ENCODE measurements around the gene CTSW.
A peak's percentile ranks its signal among the peaks of the same experiment; 100 is the strongest.
"Not testable (repeated sequence)": the region's sequence is repeated elsewhere in the genome, so short reads cannot be mapped to it uniquely, and the experiment has no call there.

Gene CTSW, protein sequence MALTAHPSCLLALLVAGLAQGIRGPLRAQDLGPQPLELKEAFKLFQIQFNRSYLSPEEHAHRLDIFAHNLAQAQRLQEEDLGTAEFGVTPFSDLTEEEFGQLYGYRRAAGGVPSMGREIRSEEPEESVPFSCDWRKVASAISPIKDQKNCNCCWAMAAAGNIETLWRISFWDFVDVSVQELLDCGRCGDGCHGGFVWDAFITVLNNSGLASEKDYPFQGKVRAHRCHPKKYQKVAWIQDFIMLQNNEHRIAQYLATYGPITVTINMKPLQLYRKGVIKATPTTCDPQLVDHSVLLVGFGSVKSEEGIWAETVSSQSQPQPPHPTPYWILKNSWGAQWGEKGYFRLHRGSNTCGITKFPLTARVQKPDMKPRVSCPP

DNA sequence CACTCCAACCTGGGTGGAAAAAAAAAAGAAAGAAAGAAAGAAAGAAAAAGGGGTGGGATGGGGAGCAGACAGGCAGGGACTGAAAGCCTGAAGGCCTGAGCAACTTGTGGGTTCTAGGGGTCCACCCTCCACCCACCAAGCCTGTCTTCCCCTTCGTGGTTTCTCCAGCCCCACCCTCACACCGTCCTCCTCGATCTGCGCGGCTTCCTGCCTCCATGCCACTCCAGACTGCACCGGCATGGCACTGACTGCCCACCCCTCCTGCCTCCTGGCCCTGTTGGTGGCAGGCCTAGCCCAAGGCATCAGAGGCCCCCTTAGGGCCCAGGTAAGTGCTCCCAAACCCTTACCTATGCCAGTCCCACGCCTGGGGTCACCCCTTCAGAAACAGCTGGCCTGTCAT is at the start of gene CTSW:
Gene CTSW (plus strand): TSS at position 221 of the 400 bp plus-strand sequence. CDS start 18 bp downstream, at position 239.
- no peak for DNase-seq

DNA sequence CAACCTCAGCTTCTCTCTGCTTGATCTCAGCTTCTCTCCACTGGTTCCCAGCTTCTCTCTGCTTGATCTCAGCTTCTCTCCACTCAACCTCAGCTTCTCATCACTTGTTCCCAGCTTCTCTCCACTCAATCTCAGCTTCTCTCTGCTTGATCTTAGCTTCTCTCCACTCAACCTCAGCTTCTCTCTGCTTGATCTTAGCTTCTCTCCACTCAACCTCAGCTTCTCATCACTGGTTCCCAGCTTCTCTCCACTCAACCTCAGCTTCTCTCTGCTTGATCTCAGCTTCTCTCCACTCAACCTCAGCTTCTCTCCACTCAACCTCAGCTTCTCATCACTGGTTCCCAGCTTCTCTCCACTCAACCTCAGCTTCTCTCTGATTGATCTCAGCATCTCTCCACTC is 47.4 kb upstream of the CTSW start:
- DNase-seq: not testable (repeated sequence)

DNA sequence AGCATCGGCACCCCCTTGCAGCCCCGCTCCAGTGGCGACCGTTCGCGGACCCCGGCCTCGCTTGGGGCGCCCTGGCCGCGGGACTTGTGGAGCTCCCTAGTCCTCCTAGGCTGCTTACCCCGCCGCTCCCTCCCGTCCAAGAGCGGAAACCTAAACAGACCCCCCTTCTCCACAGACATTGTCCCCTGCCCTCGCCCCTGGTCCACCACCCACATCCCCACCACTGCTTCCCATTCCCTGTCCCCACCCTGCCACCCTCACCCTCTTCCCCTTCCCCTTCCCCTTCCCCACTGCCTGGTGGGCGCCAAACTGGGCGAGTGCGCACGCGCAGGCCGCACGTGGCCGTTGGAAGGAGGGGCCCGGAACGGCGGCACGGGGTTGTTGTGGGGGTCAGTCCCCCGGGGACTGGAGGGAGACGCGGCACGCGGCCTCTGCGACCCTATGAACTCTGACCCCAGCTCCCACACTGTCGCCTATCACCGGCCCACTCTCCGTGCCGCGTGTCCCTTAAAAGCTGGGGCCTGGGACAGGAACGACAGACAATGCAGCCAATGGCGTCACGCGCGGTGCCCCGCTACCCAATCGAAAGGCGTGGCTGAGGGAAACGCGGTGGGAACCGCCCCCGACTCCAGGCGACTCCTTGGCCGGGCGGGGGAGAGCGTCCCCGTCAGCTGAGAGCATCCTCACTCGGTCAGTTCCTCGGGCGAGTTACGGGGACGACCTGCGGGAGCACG is 46.2 kb upstream of the CTSW start, which contains the start of gene SNX32:
Gene SNX32 (plus strand): TSS at position 667 of the 734 bp plus-strand sequence. CDS start 103 bp downstream, outside the sequence.
- peak; percentile 72 for DNase-seq

DNA sequence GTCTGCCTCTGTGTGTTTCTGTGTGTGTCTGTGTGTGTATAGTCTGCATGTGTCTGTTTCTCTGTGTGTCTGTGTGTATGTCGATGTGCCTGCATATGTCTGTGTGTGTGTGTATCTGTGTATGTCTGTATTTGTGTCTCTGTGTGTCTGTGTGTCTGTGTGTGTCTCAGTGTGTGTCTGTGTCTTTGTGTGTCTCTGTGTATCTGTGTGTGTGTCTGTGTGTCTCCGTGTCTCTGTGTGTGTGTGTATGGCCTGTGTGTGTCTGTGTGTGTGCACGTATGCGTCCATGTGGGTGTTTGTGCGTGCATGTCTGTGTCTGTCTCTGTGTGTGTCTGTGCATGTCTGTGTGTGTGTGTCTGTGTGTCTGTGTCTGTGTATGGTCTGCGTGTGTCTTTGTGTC is 45.4 kb upstream of the CTSW start:
- no peak for DNase-seq

DNA sequence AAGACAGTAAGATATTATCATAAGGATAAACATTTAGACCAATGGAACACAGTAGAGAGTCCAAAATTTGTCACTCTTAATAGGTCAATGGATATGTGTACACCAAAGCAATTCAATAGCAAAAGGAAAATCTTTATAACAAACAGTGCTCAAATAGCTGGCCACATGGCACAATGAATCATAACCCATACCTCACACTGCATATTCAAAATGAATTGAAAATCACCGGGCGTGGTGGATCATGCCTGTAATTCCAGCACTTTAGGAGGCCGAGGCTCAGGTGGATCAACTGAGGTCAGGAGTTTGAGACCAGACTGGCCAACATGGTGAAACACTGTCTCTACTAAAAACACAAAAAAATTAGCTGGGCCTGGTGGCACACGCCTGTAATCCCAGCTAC is 37.5 kb upstream of the CTSW start:
- no peak for DNase-seq

DNA sequence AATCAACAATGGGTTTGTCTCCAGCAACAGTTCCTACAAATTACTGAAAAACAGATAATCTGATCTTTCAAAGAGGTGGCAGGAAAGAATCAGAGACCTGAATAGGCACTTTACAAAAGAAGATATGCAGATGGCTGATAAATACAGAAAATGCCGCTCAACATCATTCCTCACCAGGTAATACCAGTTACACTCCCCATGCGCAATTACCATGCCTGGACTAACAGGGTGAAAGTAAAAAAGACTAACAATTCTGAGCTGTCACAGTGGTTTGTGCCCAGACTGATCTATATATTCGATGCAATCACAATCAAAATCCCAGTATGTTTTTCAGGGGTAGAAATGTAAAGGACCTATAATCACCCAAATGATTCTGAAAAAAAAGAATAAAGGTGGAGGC is 35.8 kb upstream of the CTSW start:
- no peak for DNase-seq

DNA sequence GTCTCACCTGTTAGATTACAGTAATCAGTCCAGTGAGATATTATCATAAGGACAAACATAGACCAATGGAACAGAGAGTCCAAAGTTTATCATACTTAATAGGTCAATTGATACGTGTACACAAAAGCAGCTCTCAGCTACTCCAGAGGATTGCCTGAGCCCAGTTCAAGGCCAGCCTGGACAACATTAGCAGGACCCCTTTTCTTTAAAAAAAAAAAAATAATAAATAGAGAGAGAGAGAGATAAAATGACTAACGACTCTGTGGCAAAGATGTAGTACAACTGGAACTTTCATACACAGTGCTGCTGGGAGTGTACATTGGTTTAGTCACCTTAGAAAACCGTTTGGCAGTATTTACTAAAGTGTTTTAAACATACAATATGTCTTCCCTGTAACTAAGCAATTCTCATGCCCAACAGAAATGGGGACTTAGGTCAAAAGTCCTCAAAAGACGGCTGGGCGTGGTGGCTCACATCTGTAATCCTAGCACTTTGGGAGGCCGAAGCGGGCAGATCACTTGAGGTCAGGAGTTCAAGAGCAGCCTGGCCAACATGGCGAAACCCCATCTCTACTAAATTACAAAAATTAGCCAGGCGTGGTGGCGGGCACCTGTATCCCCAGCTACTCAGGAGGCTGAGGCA is 35.3 kb upstream of the CTSW start:
- DNase-seq: no peak

DNA sequence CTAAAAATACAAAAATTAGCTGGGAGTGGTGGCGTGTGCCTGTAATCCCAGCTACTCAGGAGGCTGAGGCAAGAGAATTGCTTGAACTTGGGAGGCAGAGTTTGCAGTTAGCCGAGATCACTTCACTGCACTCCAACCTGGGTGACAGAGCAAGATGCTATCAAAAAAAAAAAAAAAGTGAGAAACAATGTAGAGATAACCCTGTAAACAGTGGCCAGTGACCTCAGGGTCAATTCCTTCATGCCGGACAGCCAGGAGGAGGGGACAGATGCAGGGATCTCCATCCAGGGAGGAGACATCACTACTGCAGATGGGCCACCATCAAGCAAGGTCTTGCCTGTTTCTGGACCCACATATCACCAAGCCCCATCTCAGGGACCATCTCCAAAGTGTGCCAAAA is 31.9 kb upstream of the CTSW start:
- no peak for DNase-seq

DNA sequence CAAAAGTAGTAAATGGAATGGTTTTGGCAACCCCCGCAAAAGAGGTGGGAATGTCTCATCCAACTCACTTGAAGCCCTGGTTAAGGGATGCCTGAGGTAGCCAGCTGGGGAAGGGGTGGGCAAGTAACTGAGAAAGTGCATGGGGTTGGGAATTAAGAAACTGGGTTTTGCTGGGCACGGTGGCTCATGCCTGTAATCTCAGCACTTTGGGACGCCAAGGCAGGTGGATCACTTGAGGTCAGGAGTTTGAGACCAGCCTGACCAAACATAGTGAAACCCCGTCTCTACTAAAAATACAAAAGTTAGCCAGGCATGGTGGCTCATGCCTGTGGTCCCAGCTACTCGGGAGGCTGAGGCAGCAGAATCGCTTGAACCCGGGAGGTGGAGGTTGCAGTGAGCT is 30.9 kb upstream of the CTSW start:
- not testable (repeated sequence) for DNase-seq

DNA sequence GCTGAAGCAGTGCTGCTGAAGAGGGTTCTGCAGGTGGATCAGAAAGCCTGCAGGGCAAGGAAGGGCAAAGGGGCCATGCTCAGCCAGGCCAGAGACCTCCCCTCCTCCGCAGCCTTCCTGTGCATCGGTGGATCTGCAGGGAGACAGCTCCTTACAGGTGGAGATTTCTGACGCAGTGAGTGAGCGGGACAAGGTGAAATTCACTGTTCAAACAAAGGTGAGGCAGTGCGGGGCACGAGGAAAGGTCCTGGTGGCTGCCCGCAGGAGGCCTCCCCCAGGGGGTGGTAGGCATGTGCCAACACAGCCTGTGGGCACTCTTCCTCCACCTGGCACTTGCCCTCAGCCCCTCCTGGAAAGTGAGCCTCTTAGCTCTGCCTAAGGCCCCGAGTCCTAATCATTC is 30.3 kb upstream of the CTSW start:
- no peak for DNase-seq

DNA sequence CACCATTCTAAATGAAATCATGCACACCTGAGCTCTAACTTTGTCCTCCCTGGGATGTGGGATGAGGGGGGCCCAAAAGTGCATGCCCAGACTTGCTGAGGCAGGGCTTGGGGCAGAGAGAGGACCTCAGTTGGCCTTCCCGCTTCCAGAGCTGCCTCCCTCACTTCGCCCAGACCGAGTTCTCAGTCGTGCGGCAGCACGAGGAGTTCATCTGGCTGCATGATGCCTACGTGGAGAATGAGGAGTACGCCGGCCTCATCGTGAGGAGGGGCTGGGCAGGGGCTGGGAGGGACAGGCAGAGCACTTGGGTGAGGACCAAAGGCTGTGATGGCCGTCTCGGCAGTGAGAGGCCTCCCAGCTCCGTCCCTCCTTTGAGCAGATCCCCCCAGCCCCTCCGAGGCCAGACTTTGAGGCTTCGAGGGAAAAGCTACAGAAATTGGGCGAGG is 29.8 kb upstream of the CTSW start:
- DNase-seq: no peak

DNA sequence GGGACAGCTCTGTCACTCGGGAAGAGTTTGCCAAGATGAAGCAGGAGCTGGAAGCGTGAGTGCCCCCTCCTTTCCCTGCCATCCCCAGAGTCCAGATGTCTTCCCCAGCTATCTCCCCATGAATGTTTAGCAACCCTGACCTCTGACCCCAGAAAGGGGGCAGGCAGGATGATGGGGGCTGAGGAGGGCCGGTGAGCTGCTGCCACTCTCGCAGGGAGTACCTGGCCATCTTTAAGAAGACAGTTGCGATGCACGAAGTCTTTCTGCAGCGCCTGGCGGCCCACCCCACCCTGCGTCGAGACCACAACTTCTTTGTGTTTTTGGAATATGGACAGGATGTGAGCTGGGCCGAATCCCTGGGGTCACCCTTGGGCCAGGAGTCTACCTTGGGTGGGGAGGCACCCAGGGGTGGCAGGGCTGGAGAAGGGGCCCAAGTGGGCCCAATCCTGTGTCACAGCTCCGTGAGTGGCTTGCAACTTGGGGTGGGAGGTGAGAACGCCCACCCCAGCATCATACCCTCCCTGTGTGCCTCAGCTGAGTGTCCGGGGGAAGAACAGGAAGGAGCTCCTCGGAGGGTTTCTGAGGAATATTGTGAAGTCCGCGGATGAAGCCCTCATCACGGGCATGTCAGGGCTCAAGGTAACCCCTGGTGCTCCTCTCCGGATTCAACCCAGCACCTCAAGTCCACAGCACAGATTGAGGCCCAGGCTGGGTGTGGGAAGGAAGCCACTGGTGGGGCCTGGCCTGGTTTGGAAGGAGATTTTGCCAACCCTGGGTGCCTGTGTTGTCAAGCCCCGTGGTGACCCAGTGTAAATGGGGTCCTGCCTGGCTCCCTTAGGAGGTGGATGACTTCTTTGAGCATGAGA is 29.2 kb upstream of the CTSW start:
- DNase-seq: no peak

DNA sequence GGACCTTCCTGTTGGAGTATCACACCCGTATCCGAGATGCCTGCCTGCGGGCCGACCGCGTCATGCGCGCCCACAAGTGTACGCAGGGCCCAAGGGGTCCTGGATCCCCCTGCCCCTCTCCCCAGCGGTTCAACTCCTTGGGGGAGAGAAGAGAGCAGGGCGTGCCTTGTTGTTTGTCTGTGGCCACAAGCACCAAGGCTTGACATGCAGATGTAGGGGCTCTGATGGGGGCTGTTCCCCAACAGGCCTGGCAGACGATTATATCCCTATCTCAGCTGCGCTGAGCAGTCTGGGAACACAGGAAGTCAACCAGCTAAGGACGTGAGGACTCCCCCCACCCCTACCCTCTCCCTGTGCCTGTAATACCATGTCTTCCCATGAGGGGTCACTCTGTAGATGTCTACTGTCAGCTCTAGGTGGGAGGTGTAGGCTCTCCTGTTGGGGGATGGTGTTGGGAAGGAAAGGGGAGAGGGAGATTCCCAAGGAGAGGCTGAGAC is 28.5 kb upstream of the CTSW start:
- no peak for DNase-seq

DNA sequence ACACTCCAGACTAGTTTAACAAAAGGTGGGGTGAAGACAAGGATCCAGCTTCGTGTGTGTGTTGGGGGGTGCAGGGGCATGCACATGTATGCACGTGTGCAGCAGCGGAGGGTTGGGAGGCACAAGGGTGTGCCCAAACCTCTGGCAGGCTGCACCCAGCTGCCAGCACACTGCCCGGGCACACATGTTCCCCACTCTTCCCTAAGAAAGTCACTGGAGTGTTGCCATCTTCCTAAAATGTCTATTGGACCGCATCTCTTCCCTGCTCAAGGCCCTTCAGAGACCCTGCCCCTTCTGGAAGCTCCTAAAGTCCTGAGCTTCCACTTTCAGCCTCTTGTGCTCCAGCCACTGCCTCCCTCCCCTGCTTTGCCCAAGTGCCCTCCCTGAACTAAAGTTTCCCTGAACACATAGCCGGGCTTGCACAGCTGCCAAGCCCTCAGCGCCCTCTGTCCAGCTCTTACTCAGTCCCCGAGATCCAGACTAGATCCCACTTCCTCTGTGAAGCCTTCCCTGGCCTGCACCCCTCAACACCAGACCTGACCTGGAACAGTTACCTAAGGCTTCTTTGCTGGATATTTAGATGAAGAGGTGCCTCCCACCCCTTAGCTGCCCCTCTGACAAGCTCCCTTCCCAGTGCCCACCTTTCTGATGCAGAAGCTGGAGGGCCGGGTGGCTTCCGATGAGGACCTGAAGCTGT is 27.7 kb upstream of the CTSW start:
- DNase-seq: no peak

DNA sequence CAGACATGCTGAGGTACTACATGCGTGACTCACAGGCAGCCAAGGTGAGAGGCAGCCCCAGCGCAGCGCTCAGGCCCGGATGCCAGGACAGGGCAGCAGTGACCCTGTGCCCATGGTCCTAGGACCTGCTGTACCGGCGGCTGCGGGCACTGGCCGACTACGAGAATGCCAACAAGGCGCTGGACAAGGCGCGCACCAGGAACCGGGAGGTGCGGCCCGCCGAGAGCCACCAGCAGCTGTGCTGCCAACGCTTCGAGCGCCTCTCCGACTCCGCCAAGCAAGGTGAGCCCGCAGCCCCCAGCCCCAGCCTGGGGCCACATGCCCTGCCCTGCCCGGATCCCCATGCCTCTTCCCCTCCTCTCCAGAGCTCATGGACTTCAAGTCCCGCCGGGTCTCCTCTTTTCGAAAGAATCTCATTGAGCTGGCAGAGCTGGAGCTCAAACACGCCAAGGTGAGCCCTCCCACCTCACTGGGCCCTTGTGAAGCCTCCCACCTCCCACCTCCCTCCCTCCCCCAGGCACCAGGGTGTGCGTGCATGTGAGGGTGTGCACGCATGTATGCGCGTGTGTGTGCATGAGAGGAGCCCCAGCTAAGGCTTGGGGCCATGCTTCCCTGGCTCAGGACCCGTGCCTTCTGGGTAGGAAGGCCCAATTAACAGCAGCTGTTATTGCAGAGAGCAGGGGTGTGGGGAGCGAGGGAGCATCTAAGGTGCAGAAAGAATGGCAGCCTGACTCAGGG is 27.0 kb upstream of the CTSW start:
- no peak for DNase-seq

DNA sequence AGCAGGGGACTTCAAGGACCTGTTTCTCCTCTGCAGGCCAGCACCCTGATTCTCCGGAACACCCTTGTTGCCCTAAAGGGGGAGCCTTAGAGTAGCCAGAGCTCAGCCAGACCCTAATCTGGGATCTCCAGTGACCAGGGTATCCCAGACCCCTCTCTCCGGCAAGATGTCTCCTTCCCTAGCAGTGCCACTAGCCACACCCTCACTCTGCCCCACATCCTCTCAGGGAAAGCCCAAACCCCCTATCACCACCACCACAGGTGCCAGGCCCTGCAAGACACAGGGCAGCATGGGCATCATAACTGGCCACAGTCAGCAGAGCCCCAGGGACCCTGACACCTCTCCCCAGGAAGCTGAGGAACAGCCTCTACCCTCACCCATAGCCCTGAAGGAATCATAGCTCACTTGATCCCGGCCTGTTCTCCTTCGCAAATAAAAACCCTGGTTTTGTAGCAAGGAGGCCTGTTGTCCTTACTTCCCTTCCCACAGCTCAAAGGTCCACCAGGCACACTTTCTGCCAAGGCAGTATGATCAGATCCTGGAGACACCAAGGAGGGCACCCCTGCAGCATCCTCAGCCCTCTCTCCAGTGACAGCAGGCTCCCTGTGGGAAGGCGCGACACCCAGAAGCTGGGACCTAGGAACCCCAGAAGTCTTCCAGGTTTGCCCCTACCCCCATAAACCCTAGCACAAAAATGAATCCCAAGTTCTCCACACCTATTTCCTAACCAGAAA is 26.2 kb upstream of the CTSW start:
- DNase-seq: no peak

DNA sequence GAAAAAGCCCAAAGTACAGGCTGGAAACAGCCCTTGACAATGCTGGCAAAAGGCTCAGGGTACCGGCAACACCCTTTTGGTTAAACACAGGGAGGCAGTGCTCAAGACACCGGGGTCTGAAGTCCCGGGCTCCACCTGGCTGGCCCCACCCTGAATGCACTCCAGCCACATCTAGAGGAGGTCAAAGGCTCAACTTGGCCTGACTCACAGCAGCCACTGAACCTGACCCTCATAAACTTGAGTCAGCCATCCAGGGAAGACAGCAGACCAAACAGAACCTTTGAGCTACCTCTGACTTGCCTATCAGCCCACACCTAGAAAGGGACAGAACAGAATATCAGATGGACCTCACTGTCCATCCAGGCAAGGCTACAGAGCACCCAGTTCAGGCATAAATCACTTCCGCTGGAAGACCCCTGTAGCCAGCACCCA is 25.5 kb upstream of the CTSW start:
- DNase-seq: no peak

DNA sequence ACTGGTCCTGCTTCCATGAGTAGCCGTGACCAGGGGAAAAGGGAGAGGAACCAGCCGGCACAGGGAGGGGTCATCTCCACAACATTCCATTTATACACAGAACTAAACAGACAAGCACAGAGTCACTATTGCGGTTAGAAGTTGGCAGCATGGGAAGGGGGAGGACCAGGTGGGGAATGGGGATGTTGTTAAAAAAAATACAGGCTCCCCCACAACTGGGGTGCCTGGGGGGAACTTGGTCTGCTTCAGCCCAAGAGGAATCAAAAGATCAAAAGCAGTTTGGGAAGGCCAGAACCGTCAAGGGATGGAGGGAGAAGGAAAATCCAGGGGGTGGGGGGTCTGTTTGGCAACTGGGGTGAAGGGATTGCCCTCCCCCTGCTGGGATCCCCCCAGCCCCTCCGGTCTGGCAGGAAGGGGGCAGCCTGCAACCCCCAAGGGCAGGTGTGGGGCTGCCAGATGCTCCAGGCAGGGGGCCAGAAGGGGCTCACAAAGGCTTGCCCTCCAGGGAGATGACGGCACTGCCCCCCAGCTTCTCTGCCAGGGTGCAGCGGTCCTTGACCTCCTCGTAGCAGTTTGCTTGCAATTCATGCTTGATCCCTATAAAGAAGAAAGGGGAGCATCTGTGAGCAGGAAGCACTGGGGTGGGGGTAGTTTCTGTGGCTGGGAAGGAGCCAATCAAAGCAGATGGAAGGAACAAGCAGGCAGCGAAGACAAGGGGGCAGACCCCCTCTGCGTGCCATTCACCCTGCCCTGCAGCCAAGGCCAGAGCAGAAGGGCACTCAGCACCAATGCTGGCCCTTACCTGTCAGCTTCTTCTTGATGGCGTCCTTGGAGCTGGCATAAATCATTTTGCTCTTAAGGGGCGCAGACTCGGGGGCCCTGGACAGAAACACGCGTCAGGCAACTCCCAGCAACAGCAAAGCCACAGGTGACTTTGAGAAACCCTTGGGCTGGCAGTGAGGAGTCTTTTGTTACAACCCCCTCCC is 24.5 kb upstream of the CTSW start:
- DNase-seq: no peak

DNA sequence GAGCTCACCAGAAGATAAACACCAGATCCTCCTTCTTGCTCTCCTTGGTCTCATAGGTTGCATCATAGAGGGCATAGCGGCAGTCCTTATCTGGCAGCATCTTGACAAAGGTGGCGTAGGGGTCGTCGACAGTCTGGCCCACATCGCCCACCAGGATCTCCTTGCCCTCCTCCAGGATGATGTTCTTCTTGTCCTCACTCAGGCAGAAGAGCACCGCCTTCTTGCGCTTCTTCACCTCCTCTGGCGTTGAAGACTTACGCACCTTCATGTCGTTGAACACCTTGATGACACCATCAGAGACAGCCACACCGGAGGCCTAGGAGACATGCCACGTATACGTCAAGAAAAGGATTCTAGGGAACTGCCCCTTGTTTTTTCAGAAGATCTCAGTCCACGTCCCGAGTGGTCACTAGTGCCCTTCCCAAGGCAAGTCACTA is 23.7 kb upstream of the CTSW start:
- no peak for DNase-seq
